ENCODE data around the gene CFAP43. TPM values are rescaled to one million over a fixed set of nuclear protein-coding genes. Genes with fewer than 3 reads are reported as not detected.
"Not testable (repeated sequence)": the region's sequence is repeated elsewhere in the genome, so short reads cannot be mapped to it uniquely, and the experiment has no call there.

CFAP43 gene
- total RNA-seq, 1 donor from 2014 or later: 15.9 TPM

DNA sequence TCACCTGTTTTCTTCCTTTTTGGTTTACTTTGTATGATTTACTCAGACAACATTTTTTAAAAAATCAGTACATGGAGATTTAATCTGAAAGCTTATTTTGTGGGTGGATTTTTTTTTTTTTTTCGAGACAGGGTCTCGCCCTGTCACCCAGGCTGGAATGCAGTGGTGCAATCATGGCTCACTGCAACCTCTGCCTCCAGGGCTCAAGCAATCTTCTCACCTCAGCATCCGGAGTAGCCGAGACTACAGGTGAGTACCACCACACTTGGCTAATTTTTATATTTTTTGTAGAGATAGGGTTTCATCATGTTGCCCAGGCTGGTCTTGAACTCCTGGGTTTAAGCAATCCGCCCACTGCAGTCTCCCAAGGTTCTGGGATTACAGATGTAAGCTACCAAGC lies 25.1 kb upstream of the CFAP43 start:
- DNase-seq (ENCODE audit: low spot score in 2 of 2) (no peak), FAIRE-seq (no peak)

DNA sequence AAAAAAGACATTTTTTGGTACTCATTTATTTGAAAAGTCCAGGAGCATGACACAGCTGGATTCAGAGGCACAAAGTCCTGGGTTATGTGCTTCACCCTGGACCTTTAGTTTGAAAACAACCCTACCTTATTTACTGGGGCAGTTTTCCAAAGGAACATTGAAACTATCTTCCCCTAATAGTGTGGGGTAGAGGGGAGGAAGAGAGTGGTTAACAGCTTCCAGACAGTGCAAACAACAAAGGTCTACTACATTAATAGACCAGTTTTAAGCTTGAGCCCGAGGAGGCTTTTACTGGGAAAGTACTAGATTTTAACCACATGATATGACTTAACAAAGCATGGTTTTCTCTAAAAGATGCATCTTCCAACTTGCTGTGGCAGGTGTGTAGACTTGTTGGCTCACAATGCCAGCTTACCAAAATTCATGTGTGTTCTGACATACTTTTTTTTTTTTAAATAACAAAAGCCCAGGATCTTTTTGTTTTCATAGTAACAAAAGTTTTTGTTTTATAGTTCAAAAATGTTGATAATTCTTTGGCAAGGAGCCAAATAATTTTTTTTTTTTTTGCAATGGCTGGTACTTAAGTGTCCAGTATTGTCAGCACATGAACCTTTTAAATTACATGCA lies 24.3 kb upstream of the CFAP43 start:
- no peak for FAIRE-seq

DNA sequence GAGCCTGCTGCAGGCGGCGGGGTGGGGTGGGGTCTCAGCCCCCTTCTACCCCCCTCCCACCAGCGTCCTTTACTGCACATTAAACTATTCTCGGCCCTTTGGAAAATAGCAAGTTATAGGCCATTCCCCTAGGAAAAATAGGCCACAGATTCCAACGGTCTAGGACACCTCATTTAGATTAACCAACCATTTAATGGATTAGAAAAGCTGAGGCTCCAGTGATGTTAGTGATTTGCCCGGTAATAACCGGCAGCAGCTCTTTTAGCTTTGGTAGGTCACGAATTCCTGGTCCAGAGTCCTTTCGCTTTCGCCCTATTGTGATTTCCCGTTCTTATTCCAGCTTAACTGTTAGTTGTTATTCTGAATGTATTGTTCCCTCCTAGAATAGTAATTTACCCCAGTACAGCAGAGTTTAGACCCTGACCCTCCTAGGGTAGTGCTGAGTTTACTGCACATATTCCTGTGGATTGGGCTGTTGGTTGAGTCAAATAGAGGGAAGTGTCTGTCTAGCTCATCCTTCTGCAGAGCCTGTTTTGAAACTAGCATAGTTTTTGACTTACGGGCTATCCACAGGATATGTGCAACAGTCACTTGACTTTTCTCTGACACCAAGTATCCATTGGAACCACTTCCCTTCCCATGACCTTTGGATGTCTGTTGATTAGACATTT lies 23.3 kb upstream of the CFAP43 start:
- DNase-seq (ENCODE audit: low spot score in 2 of 2) (peak; percentile 41 to 61), FAIRE-seq (no peak)

More for the DNA sequence above, 24.3 kb upstream of the CFAP43 start:
- DNase-seq (ENCODE audit: low spot score in 2 of 2): no peak

DNA sequence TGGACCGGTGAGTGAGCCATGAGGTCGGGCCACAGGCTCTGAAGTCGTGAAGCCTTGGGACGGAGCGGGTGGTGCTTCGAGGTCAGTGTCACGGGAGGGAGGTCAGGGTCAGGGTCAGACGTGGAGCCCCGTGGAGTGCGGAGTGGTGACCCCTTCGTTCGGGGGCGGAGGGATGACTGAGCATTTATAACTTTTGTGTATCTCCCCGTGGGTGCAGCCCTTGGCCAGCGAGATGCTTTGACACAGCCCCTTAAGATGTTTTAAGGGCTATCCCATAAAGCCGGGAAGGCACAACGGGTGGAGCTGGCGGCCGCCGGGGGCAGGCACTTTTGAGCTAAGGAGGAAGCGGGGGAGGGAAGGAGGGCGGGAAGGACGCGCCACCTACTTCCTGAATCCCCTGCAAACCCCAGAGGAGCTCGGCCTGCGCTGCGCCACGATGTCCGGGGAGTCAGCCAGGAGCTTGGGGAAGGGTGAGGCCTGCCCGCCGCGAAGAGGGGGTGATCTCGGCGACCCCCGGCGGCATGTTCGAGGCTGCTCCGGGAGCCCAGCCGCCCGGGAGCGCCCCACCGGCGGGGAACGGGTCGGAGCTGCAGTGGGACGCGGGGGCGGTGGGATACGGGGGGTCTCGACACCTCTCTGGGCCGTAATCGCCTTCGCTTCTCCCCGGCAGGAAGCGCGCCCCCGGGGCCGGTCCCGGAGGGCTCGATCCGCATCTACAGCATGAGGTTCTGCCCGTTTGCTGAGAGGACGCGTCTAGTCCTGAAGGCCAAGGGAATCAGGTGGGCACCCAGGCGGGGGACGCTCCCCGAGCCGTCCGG lies 22.5 kb upstream of the CFAP43 start, which contains the start of gene GSTO1:
TSS of gene GSTO1 (plus strand) at position 400 of the 818 bp plus-strand sequence. CDS start at position 437, 37 bp downstream.
- peak; percentile 68 to 74 for DNase-seq (ENCODE audit: low spot score in 2 of 2)
- no peak for FAIRE-seq

DNA sequence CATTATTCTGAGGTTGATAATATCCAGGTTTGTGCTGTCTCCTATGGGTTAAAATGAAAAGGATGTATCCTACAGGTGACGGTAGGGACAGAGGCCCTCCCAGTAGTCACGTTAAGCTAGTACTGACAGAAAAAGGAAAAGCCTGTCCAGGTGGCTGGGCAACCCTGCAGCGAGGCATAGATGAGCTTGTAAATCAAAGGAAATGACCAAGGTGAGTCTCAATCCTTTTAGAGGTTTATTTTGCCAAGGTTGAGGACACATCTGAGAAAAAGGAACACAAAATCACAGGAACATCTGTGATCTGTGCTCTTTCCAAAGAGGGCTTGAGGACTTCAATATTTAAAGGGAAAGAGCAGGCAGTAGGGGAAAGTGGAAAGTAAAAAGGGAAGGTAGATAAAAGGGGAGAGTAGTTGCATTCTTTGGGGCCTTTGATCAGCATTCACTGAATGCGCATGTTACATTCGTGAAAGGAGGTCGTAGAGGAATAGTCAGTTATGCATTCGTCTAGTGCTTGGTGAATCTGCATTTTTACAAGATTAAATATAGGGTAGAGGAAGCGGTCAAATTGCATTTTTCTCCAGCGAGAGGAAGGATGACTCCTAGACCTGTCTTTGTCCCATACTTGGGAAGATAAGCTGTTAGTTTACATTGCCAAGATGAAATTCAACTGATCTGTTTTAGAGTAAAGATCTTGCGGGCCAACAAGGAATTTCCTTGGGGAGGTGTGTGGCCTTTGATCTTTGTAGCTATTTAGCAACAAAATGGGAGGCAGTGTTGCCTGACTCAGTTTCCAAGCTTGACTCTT lies 21.6 kb upstream of the CFAP43 start:
- FAIRE-seq (no peak), DNase-seq (ENCODE audit: low spot score in 2 of 2) (no peak)

DNA sequence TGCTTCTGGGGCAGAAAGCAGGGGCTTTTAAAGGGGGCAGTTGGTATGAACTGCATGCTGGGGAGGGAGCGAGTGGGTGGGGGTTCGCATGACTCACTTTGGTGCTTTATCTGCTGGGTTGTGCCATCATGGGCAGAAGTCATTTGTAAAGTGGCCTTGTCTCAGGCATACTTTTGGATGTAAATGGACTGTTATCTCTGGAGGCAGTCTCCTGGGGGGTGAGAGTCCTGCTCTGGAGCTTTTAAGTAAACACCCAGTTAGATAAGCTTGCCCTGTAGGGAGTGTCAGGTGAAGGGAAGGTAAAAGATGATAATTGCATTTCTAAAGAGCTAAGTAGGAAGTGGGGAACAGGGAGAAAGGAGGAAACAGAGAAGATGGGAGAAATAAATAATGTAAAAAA lies 20.9 kb upstream of the CFAP43 start:
- no peak for DNase-seq (ENCODE audit: low spot score in 2 of 2)
- FAIRE-seq: no peak

DNA sequence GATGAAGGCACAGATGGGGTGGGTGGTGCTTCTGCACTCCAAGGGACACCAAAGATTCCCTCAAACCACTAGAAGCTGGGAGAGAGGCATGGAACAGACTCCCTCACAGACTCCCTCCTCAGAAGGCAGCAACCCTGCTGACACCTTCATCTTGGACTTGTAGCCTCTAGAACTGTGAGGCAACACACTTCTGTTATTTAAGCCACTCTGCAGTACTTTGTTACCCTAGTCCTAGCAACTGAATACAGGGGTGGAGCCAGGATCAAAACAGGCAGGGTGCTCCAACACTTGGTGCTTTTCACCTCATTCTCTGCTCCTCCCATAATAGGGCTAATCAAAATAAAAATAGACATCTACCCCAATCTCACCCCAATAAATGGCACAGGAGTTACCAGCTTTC lies 20.2 kb upstream of the CFAP43 start:
- DNase-seq (ENCODE audit: low spot score in 2 of 2) (no peak), FAIRE-seq (no peak)

DNA sequence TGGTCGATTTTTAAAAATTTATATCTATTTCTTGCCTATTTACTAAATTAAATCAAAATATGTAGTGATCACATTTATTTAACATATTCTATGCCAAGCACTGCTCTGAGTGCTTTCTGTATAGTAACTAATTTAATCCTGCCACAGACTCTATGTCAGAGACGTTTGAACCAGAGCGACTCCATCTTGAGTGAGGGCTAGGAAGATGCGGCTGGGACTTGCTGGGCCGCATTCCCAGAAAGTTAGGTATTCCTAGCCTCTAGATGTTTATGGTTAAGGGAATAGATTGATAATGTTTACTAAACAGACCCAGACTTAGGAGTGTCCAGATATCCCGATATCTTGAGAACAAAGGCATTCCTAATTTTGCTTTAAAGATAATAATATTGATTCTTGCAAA lies 19.3 kb upstream of the CFAP43 start:
- DNase-seq (ENCODE audit: low spot score in 2 of 2) (no peak), FAIRE-seq (no peak)

DNA sequence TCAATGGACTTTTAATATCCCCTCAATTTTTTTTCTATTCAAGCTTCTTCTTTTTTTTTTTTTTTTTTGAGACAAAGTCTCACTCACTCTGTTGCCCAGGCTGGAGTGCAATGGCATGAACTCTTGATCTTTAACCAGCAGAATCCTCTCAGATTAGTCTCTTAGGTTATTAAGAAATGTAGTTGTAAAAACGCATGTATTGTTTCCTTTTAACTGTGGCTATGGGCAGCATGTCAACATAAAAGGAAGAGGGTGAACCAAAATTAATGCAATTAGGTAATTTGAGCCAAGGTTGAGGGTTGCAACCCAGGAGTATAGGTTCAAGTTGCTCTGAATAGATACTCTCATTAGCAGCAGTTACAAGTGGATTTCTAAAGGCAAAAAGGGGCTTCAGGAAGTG lies 18.2 kb upstream of the CFAP43 start:
- DNase-seq (ENCODE audit: low spot score in 2 of 2) (no peak), FAIRE-seq (no peak)

DNA sequence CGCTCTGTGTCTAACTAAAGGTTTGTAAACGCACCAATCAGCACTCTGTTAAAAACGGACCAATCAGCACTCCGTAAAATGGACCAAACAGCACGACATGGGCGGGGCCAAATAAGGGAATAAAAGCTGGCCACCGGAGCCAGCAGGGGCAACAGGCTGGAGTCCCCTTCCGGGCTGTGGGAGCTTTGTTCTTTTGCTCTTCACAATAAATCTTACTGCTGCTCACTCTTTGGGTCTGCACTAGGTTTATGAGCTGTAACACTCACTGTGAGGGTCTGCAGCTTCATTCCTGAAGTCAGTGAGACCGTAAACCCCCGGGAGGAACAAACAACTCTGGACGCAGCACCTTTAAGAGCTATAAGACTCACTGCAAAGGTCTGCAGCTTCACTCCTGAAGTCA lies 16.8 kb upstream of the CFAP43 start:
- FAIRE-seq; DNase-seq (ENCODE audit: low spot score in 2 of 2): not testable (repeated sequence)

DNA sequence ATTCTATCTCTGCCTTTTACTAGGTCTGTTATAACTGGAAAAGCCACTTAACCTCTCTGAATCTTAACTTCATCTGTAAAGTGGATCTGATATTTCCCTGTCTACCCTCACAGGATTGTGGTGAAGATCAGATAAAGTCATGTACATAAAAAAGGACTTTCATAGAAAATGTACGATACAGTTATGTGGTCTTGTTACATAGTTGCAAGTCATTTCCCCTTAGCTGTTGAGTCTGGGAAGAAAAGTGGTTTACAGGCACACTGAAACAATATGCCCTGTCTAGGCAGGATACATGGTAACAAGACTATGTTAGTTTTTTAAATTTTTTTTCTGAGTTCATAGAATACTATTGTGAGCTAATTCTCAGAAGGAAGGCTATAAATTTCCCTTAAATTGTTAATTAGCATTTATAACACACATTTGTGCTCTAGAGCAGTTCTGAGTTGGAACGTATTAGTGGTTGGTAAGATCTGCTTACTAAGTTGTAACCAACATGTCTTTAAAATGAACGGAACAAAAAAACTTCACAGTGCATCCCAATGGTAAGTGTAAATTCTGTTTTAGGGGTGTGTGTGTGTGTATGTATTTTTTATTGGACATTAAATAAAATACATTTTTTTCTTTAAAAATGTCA lies 15.5 kb upstream of the CFAP43 start:
- DNase-seq (ENCODE audit: low spot score in 2 of 2): no peak
- no peak for FAIRE-seq

DNA sequence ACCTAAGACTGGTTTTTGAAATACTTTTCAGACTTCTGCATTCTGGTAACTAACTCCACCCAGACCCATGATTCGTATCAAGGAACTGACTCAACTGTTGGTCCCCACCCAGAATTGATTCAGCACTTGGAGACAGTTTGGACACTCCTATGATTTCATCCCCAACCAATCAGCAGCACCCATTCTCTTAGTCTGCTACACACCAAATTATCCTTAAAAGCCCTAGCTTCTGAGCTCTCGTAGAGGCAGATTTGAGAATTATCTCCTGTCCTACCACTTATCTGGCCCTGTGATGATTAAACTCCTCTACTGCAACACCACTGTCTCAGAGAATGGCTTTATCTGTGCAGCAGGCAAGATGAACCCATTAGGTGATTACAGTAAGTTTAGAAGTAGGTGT lies 14.8 kb upstream of the CFAP43 start:
- no peak for DNase-seq (ENCODE audit: low spot score in 2 of 2)
- no peak for FAIRE-seq

DNA sequence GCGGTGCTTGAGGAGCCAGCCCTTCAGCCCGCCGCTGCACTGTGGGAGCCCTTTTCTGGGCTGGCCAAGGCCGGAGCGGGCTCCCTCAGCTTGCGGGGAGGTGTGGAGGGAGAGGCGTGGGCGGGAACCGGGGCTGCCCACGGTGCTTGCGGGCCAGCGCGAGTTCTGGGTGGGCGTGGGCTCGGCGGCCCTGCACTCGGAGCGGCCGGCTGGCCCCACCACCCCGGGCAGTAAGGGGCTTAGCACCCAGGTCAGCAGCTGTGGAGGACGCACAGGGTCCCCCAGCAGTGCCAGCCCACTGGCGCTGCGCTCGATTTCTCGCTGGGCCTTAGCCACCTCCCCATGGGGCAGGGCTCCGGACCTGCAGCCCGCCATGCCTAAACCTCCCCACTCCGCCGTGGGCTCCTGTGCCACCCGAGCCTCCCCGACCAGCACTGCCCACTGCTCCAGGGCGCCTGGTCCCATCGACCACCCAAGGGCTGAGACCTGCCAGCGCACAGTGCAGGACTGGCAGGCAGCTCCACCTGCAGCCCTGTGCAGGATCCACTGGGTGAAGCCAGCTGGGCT lies 13.0 kb upstream of the CFAP43 start:
- no peak for FAIRE-seq
- DNase-seq (ENCODE audit: low spot score in 2 of 2): no peak

DNA sequence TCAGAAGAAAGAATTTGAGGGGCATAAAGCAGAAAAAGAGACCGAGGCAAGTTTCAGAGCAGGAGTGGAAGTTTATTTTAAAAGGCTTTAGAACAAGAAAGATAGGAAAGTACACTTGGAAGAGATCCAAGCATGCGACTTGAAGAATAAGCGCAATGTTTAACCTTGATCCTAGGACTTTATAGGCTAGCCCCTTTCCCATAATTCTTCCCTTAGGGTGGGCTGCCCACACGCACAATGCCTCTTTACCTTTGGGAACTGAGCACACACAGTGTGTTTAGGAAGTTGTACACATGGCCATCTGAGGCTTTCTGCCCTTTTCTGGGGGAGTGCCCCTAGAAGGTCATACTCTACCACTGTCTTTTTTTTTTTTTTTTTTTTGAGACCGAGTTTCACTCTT lies 11.3 kb upstream of the CFAP43 start:
- DNase-seq (ENCODE audit: low spot score in 2 of 2): no peak
- no peak for FAIRE-seq

DNA sequence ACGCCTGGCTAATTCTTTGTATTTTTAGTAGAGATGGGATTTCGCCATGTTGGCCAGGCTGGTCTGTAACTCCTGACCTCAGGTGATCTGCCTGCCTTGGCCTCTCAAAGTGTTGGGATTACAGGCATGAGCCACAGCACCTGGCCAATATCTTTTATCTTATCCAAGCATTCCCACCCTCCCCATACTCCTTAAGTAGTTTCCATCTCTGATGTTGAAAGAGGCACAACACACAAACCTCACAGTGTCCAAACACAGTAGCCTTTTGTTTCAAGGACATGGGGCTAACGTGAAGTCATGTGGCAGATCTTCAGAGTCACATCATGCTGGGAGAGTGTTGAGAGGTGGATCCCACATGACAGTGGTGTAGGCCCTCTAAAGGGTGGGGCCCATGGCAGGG lies 10.8 kb upstream of the CFAP43 start:
- FAIRE-seq: not testable (repeated sequence)
- DNase-seq (ENCODE audit: low spot score in 2 of 2): peak in 1 of 2 donors; percentile 51

DNA sequence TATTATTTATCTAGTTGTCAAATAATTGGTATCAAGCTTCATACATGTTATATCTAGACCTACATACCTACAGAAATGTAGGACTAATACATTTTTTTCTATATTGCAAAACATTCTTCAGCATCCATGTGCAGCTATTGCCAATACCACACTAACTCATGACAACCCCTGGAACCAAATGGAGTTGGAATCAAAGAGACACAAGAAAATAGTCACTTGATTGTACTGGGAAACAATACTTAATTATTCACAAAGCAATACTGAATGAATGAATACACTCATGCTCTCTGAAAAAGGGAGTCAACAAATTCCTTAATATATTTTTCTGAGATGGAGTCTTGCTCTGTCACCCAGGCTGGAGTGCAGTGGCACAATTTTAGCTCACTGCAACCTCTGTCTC lies 10.4 kb upstream of the CFAP43 start:
- FAIRE-seq (no peak), DNase-seq (ENCODE audit: low spot score in 2 of 2) (peak in 1 of 2 donors; percentile 40)

DNA sequence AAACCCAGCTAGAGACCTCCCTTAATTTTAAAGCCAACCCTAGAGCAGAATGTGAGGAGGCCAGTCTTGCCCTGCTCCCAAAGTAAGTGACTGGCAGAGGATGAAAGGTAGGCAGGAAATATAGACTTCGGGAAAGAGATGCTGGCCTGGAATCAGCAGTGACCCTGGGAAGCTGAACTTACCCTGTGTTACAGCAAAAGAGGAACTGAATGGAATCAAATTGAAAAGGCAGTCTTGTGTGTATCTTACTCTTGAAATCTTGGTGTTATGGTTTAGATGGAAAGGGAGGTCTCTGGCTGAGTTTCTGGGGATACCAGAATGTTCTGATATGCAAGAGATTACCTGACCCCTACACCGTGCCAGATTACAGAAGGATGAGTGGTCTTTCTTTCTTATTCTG lies 7.9 kb upstream of the CFAP43 start:
- FAIRE-seq (no peak), DNase-seq (ENCODE audit: low spot score in 2 of 2) (no peak)

DNA sequence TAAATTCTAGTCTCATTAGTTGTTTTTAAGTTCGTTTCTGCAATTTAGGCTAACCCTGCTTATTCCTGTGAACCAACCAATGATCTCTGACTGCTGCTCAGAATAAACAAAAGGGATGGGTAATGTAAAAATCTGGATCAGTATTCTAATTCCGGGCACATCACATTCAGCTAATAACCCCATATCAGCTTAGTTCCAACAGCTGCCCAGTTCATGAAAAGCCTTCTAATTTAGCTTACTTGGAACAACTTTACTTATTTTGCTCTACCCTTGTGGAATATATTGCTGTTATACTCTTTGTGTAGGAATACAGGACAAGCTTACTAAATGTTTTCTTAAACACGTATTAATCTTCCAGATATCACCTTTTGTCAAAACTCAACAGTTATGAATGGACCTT lies 3.6 kb upstream of the CFAP43 start:
- DNase-seq (ENCODE audit: low spot score in 2 of 2): no peak
- FAIRE-seq: no peak

DNA sequence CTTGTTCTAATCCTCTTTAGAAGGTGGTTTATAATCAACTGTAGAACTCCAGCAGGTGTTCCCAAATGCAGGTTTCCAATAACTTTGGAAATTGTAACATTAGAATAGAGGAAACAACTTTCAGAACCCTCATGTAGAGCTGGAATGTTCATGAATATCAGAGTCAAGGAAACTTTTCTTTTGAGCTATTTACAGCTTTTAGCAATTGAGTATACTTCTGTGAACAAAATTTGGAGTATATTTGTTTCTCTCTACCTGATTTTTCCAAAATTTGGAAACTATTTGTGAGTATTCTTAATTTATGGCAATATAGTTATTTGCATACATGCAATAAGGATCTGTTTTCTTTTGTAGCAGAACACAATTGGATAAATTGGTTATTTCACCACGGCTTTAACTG lies 2.8 kb upstream of the CFAP43 start:
- FAIRE-seq (no peak), DNase-seq (ENCODE audit: low spot score in 2 of 2) (no peak)

DNA sequence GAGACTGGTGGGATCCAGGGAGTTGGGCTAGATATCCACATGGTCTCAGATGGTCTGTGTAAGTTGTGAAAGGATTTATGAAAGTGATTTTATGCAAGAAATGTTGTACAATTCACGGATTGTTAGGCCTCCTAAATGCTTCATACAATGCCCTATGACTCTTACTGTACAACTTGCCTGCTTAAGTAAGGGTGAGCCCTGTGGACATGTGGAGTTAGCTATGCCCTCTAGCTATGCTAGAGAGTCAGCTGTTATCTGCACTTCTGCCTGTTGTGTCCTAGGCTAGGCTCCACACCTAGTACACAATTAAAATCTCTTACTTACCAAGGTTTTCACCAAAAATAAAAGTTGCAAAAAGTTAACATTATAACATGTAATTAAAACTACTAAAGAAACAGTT lies 1.7 kb upstream of the CFAP43 start:
- DNase-seq (ENCODE audit: low spot score in 2 of 2) (no peak), FAIRE-seq (no peak)

Data from frontal cortex (tissue), 4 donors.